Type B pancreatic cell (in vitro differentiated cells): Measurements from ENCODE around the gene YWHAG. TPM values are rescaled to one million over a fixed set of nuclear protein-coding genes. Genes with fewer than 3 reads are reported as not detected.
A peak's percentile ranks its signal among the peaks of the same experiment; 100 is the strongest.
"Not testable (repeated sequence)": the region's sequence is repeated elsewhere in the genome, so short reads cannot be mapped to it uniquely, and the experiment has no call there.

Experiments used
- DNase-seq: peaks from one replicate; pipeline ENCODE4 v3.0.0; 2021; ENCODE audit warnings: mixed read lengths; ENCODE audit not compliant: unreplicated experiment; ENCODE audit errors: extremely low spot score
- H3K27ac Mint-ChIP-seq: 2 replicates; pipeline ENCODE4 v1.8.0; 2021; ENCODE audit warnings: mild to moderate bottlenecking, mixed read lengths
- H3K27me3 Mint-ChIP-seq: 2 replicates; pipeline ENCODE4 v1.8.0; 2021; ENCODE audit warnings: mixed read lengths
- H3K36me3 Mint-ChIP-seq: 2 replicates; pipeline ENCODE4 v1.8.0; 2021; ENCODE audit warnings: mixed read lengths
- H3K4me1 Mint-ChIP-seq: one replicate; pipeline ENCODE4 v1.8.0; 2021; ENCODE audit warnings: mixed read lengths; ENCODE audit not compliant: unreplicated experiment
- H3K4me3 Mint-ChIP-seq: 2 replicates; pipeline ENCODE4 v1.8.0; 2021; ENCODE audit warnings: mild to moderate bottlenecking, mixed read lengths
- H3K9me3 Mint-ChIP-seq: 2 replicates; pipeline ENCODE4 v1.8.0; 2021; ENCODE audit warnings: mixed read lengths
- CTCF ChIP-seq: fragments of 200-600 bp; sonication (generic); conservative IDR thresholded peaks from 2 replicates; pipeline ENCODE4 v1.5.0; 2021; ENCODE audit warnings: antibody characterized with exemption, mild to moderate bottlenecking
- total RNA-seq: library from RNA; stranded (reverse); gene quantifications from 2 replicates; pipeline ENCODE4 v1.2.1, GENCODE V29; 2021; ENCODE audit warnings: low replicate concordance

YWHAG gene
- total RNA-seq, 1 donor from 2014 or later: 140 TPM

GRCh38 chr7:76291351-76292212 is 67.2 kb downstream of the YWHAG start:
- peak; percentile 93 for DNase-seq
- TF ChIP-seq CTCF: peak; percentile 97
- H3K4me3 Mint-ChIP-seq: peak overlapping the region; percentile 73
- H3K9me3 Mint-ChIP-seq: no peaks in the 10 kb centered on the region
- H3K4me1 Mint-ChIP-seq: peaks cover 26% of the 10 kb centered on the region
- H3K27me3 Mint-ChIP-seq: peaks cover 4% of the 10 kb centered on the region
- H3K36me3 Mint-ChIP-seq: no peaks in the 10 kb centered on the region
- peak overlapping the region; percentile 94 for H3K27ac Mint-ChIP-seq

GRCh38 chr7:76290847-76291350 is 67.9 kb downstream of the YWHAG start:
- H3K4me3 Mint-ChIP-seq, H3K27me3 Mint-ChIP-seq, DNase-seq, H3K9me3 Mint-ChIP-seq, H3K36me3 Mint-ChIP-seq: not testable (repeated sequence)
- Mint-ChIP-seq H3K27ac (peak overlapping the region; percentile 94), H3K4me1 (peaks cover 26% of the 10 kb centered on the region)

GRCh38 chr7:76286842-76287403 is 71.9 kb downstream of the YWHAG start:
- TF ChIP-seq CTCF: no peak
- H3K4me3 Mint-ChIP-seq: no peak overlapping the region
- H3K27me3 Mint-ChIP-seq: peaks cover 37% of the 10 kb centered on the region
- H3K36me3 Mint-ChIP-seq: no peaks in the 10 kb centered on the region
- peaks cover 12% of the 10 kb centered on the region for H3K4me1 Mint-ChIP-seq
- no peak overlapping the region for H3K27ac Mint-ChIP-seq
- H3K9me3 Mint-ChIP-seq: no peaks in the 10 kb centered on the region
- no peak for DNase-seq

GRCh38 chr7:76285604-76286374 is 73.0 kb downstream of the YWHAG start:
- peaks cover 6% of the 10 kb centered on the region for H3K4me1 Mint-ChIP-seq

GRCh38 chr7:76283254-76284159 is 75.3 kb downstream of the YWHAG start:
- no peaks in the 10 kb centered on the region for H3K4me1 Mint-ChIP-seq
- peak overlapping the region; percentile 80 for H3K4me3 Mint-ChIP-seq
- no peaks in the 10 kb centered on the region for H3K9me3 Mint-ChIP-seq
- no peak overlapping the region for H3K27ac Mint-ChIP-seq
- TF ChIP-seq CTCF: no peak
- H3K36me3 Mint-ChIP-seq: no peaks in the 10 kb centered on the region
- no peak for DNase-seq
- peaks cover 60% of the 10 kb centered on the region for H3K27me3 Mint-ChIP-seq

More at GRCh38 chr7:76285604-76286374, 73.0 kb downstream of the YWHAG start:
- DNase-seq: no peak
- no peaks in the 10 kb centered on the region for H3K9me3 Mint-ChIP-seq
- no peak for TF ChIP-seq CTCF
- peak overlapping the region; percentile 39 for H3K4me3 Mint-ChIP-seq
- H3K27me3 Mint-ChIP-seq: peaks cover 43% of the 10 kb centered on the region
- H3K27ac Mint-ChIP-seq: no peak overlapping the region
- H3K36me3 Mint-ChIP-seq: no peaks in the 10 kb centered on the region
